ENCODE measurements around the gene PPIE.
"Not testable (repeated sequence)": the region's sequence is repeated elsewhere in the genome, so short reads cannot be mapped to it uniquely, and the experiment has no call there.

Gene PPIE

GRCh38 chr1:39788758-39789570 is 50.3 kb downstream of the PPIE start, which contains the start of gene BMP8B:
Gene BMP8B, minus strand, starts transcription at chr1:39788865. Its CDS starts 380 bp downstream, at chr1:39788485.
- DNase-seq = peak in 40 of 42 donors; percentile 31 to 83 (median 66)
- intact Hi-C loops (cut with DNase I) = no loop called here

GRCh38 chr1:39789571-39790110 is 51.0 kb downstream of the PPIE start:
- intact Hi-C loops (cut with DNase I) = no loop called here
- DNase-seq = no peak

GRCh38 chr1:39791838-39792237 is 53.2 kb downstream of the PPIE start:
- intact Hi-C loops (cut with DNase I) = no loop called here
- DNase-seq = no peak

- intact Hi-C loops (cut with DNase I) = no loop called here
- DNase-seq = no peak
Measured at GRCh38 chr1:39795651-39796050, 57.0 kb downstream of the PPIE start.

GRCh38 chr1:39798859-39799769 is 60.4 kb downstream of the PPIE start:
- intact Hi-C loops (cut with DNase I) = not testable (repeated sequence)
- peak; percentile 33 to 91 (median 77) for DNase-seq

- intact Hi-C loops (cut with DNase I) = no loop called here
- peak; percentile 60 to 95 (median 85) for DNase-seq
Measured at GRCh38 chr1:39799770-39800470, 61.2 kb downstream of the PPIE start.

- no peak for DNase-seq
- intact Hi-C loops (cut with DNase I) = no loop called here
Measured at GRCh38 chr1:39800471-39800835, 61.8 kb downstream of the PPIE start.

GRCh38 chr1:39802496-39803260 is 64.0 kb downstream of the PPIE start:
- intact Hi-C loops (cut with DNase I) = no loop called here

GRCh38 chr1:39805385-39805784 is 66.7 kb downstream of the PPIE start:
- no peak for DNase-seq
- intact Hi-C loops (cut with DNase I) = no loop called here

More at GRCh38 chr1:39802496-39803260, 64.0 kb downstream of the PPIE start:
- no peak for DNase-seq

- no peak for DNase-seq
- intact Hi-C loops (cut with DNase I) = no loop called here
Measured at GRCh38 chr1:39808784-39809517, 70.3 kb downstream of the PPIE start.

GRCh38 chr1:39812913-39813312 is 74.2 kb downstream of the PPIE start:
- DNase-seq = peak in 1 of 42 donors; percentile 9
- intact Hi-C loops (cut with DNase I) = no loop called here

All from head of caudate nucleus (tissue), 42 donors.